Colonic mucosa (tissue), 4 donors: ENCODE results near the gene GULP1. TPM values are rescaled to one million over a fixed set of nuclear protein-coding genes. Genes with fewer than 3 reads are reported as not detected.

Experiments used
- DNase-seq: peaks from one replicate; pipeline ENCODE4 v3.0.0-alpha.2; 2020
- H3K27ac ChIP-seq: fragments of 200-600 bp; one replicate; pipeline ENCODE4 v1.8.0; 2021
- H3K27me3 ChIP-seq: fragments of 200-600 bp; one replicate; pipeline ENCODE4 v1.8.0; 2021
- H3K36me3 ChIP-seq: fragments of 200-600 bp; one replicate; pipeline ENCODE4 v1.8.0; 2021
- H3K4me1 ChIP-seq: fragments of 200-600 bp; one replicate; pipeline ENCODE4 v1.8.0; 2021; ENCODE audit warnings: mild to moderate bottlenecking
- H3K4me3 ChIP-seq: fragments of 200-600 bp; one replicate; pipeline ENCODE4 v1.8.0; 2021
- H3K9ac ChIP-seq, 2 donors: one replicate each; pipeline ENCODE4 v1.7.0; 2013; ENCODE audit warnings: control low read depth in 2 of 2, low read depth in 2 of 2, low read length in 2 of 2
- H3K9me3 ChIP-seq: fragments of 200-600 bp; one replicate; pipeline ENCODE4 v1.8.0; 2021
- CTCF ChIP-seq: fragments of 200-600 bp; IDR thresholded peaks from one replicate; pipeline ENCODE4 v1.8.0; 2022; ENCODE audit warnings: antibody characterized with exemption, mild to moderate bottlenecking
- intact Hi-C: fragments of 100-400 bp; cut with DNase I; formaldehyde crosslinking; loops from one replicate; pipeline ENCODE4 v1.14.1; 2022
- total RNA-seq, 2 donors: library from RNA; stranded (reverse); fragmentation: NEBNext Ultra II Directional in 1 of 2; extraction: Animal tissue kit (Norgen Biotek cat#: 25700) in 1 of 2; gene quantifications; one replicate each; pipeline ENCODE4 v1.2.1, GENCODE V29; 2021
- donor health status: healthy.
- donor health status: DM: no; HTN: no; CAD: no.
- donor health status: DM: no; HTN: no; CAD: no.

The GULP1 gene
- total RNA-seq, 2 donors from 2014 or later: 10.4 to 11.8 TPM

- H3K4me1 ChIP-seq: no peaks in the 10 kb centered on the region
- H3K27ac ChIP-seq: no peak overlapping the region
- H3K27me3 ChIP-seq: no peaks in the 10 kb centered on the region
- no peak overlapping the region for H3K9ac ChIP-seq
- TF ChIP-seq CTCF: no peak
- intact Hi-C loops: no loop called here
- no peaks in the 10 kb centered on the region for H3K9me3 ChIP-seq
- no peak overlapping the region for H3K4me3 ChIP-seq
- DNase-seq: no peak
- H3K36me3 ChIP-seq: no peaks in the 10 kb centered on the region
These were observed 329.2 kb downstream of the GULP1 start for GRCh38 chr2:188620916-188621315.

GRCh38 chr2:188622601-188623260 is 331.1 kb downstream of the GULP1 start:
- intact Hi-C loops: no loop called here
- Histone ChIP-seq H3K9me3 (no peaks in the 10 kb centered on the region), H3K4me1 (no peaks in the 10 kb centered on the region), H3K36me3 (no peaks in the 10 kb centered on the region), H3K9ac (no peak overlapping the region), H3K27ac (no peak overlapping the region), H3K27me3 (no peaks in the 10 kb centered on the region), H3K4me3 (no peak overlapping the region)
- DNase-seq: no peak
- no peak for TF ChIP-seq CTCF

- TF ChIP-seq CTCF: no peak
- no peak overlapping the region for H3K4me3 ChIP-seq
- H3K27me3 ChIP-seq: no peaks in the 10 kb centered on the region
- H3K27ac ChIP-seq: no peak overlapping the region
- intact Hi-C loops: no loop called here
- no peak overlapping the region for H3K9ac ChIP-seq
- no peaks in the 10 kb centered on the region for H3K9me3 ChIP-seq
- no peak for DNase-seq
- no peaks in the 10 kb centered on the region for H3K36me3 ChIP-seq
- H3K4me1 ChIP-seq: no peaks in the 10 kb centered on the region
These were observed 332.4 kb downstream of the GULP1 start for GRCh38 chr2:188623995-188624643.

- no peak for TF ChIP-seq CTCF
- Histone ChIP-seq H3K36me3 (no peaks in the 10 kb centered on the region), H3K27me3 (no peaks in the 10 kb centered on the region), H3K4me3 (no peak overlapping the region), H3K4me1 (no peaks in the 10 kb centered on the region), H3K9ac (no peak overlapping the region), H3K9me3 (no peaks in the 10 kb centered on the region), H3K27ac (no peak overlapping the region)
- no peak for DNase-seq
- intact Hi-C loops: no loop called here
These were observed 335.8 kb downstream of the GULP1 start for GRCh38 chr2:188627471-188627870.

GRCh38 chr2:188628989-188629752 is 337.5 kb downstream of the GULP1 start:
- Histone ChIP-seq H3K9me3 (no peaks in the 10 kb centered on the region), H3K4me1 (no peaks in the 10 kb centered on the region), H3K36me3 (no peaks in the 10 kb centered on the region), H3K27me3 (no peaks in the 10 kb centered on the region), H3K27ac (no peak overlapping the region), H3K4me3 (no peak overlapping the region), H3K9ac (no peak overlapping the region)
- no peak for TF ChIP-seq CTCF
- DNase-seq: no peak
- intact Hi-C loops: no loop called here
